Mammary epithelial cell (primary cell): ENCODE measurements around the gene NTM.

Experiments used
- EZH2 ChIP-seq: IDR thresholded peaks from 2 replicates; pipeline ENCODE4 v1.6.1; 2012; ENCODE audit warnings: low read length, inconsistent platforms, borderline replicate concordance
- TF ChIP-seq, protein P1 (sequence below), 2 donors: IDR thresholded peaks in 1 of 2; conservative IDR thresholded peaks in 1 of 2; 2 replicates each; pipeline ENCODE4 v1.5.1; 2011 to 2012; ENCODE audit warnings: inconsistent platforms in 2 of 2, low read length in 2 of 2, mild to moderate bottlenecking in 2 of 2, control low read depth in 1 of 2, low read depth in 1 of 2; ENCODE audit not compliant: insufficient read depth in 1 of 2; ENCODE audit errors: extremely low read depth in 1 of 2

DNA sequence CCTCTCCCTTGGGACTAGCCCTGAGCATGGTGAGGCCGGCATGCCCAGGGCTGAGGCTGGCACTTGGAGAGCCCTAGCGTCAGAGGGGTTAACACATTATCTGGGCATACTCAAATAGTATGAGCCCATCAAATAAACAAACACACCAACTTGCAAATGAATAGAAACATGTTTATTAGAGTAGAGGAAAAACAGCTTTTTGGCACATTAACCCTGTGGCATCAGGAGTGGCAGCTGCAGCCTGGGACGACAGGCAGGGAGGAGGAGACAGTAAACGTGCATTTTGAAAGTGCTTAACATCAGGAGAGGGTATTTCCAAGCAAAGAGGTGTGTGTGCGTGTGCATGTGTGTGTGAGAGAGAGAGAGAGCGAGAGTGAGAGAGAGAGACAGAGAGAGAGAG, 684.9 kb downstream of the NTM start:
- TF ChIP-seq, protein P1, sequence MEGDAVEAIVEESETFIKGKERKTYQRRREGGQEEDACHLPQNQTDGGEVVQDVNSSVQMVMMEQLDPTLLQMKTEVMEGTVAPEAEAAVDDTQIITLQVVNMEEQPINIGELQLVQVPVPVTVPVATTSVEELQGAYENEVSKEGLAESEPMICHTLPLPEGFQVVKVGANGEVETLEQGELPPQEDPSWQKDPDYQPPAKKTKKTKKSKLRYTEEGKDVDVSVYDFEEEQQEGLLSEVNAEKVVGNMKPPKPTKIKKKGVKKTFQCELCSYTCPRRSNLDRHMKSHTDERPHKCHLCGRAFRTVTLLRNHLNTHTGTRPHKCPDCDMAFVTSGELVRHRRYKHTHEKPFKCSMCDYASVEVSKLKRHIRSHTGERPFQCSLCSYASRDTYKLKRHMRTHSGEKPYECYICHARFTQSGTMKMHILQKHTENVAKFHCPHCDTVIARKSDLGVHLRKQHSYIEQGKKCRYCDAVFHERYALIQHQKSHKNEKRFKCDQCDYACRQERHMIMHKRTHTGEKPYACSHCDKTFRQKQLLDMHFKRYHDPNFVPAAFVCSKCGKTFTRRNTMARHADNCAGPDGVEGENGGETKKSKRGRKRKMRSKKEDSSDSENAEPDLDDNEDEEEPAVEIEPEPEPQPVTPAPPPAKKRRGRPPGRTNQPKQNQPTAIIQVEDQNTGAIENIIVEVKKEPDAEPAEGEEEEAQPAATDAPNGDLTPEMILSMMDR (conservative IDR thresholded peaks at IDR 0.05 in 1 of 2, IDR thresholded peaks at IDR 0.05 in 1 of 2; ENCODE audit: extremely low read depth in 1 of 2, insufficient read depth in 1 of 2, low read depth in 1 of 2, low read length in 2 of 2): no peak
- no peak for TF ChIP-seq EZH2
